Sigmoid colon (tissue), 4 donors: ENCODE measurements around the gene ZNF205.

ENCODE experiments used
- EP300 ChIP-seq, 4 donors: sonication (generic); formaldehyde crosslinking; IDR thresholded peaks; one replicate each; pipeline ENCODE4 v1.6.1; 2017; ENCODE audit warnings: antibody characterized with exemption in 4 of 4
- POLR2A ChIP-seq, 2 donors: fragments of 450-650 bp; IDR thresholded peaks; one replicate each; pipeline ENCODE4 v1.6.1; 2016; ENCODE audit warnings: antibody characterized with exemption in 2 of 2, mild to moderate bottlenecking in 2 of 2, moderate library complexity in 2 of 2
- POLR2AphosphoS5 ChIP-seq, 4 donors: sonication (generic); formaldehyde crosslinking; IDR thresholded peaks; one replicate each; pipeline ENCODE4 v1.6.1; 2017; ENCODE audit warnings: antibody characterized with exemption in 4 of 4
- TF ChIP-seq, protein P1 (sequence below), 4 experiments: fragments of 450-650 bp in 3 of 4; fragments of 200-600 bp in 1 of 4; IDR thresholded peaks; one replicate each; pipeline ENCODE4 v1.5.1; 2016 to 2019; ENCODE audit warnings: antibody characterized with exemption in 4 of 4, mild to moderate bottlenecking in 3 of 4, moderate library complexity in 2 of 4

DNA sequence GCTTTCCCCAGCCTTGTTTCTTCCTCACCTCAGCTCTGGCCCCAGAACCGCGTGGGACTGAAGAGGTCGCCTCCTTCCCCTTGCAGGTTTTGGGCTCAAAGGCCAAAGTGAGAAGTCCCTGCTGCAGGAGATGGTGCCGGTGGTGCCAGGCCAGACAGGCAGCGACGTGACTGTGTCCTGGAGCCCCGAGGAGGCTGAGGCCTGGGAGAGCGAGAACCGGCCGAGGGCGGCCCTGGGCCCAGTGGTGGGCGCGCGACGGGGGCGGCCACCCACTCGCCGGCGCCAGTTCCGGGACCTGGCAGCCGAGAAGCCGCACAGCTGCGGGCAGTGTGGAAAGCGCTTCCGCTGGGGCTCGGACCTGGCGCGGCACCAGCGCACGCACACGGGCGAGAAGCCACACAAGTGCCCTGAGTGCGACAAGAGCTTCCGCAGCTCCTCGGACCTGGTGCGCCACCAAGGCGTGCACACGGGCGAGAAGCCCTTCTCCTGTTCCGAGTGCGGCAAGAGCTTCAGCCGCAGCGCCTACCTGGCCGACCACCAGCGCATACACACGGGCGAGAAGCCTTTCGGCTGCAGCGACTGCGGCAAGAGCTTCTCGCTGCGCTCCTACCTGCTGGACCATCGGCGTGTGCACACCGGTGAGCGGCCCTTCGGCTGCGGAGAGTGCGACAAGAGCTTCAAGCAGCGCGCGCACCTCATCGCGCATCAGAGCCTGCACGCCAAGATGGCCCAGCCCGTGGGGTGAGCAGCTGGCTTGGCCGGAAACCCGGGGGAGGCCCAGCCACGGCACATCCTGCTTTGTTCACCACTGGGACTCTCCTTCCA lies 28.4 kb downstream of the ZNF205 start:
- TF ChIP-seq POLR2A (IDR thresholded peaks at IDR 0.05): no peak
- TF ChIP-seq, protein P1, sequence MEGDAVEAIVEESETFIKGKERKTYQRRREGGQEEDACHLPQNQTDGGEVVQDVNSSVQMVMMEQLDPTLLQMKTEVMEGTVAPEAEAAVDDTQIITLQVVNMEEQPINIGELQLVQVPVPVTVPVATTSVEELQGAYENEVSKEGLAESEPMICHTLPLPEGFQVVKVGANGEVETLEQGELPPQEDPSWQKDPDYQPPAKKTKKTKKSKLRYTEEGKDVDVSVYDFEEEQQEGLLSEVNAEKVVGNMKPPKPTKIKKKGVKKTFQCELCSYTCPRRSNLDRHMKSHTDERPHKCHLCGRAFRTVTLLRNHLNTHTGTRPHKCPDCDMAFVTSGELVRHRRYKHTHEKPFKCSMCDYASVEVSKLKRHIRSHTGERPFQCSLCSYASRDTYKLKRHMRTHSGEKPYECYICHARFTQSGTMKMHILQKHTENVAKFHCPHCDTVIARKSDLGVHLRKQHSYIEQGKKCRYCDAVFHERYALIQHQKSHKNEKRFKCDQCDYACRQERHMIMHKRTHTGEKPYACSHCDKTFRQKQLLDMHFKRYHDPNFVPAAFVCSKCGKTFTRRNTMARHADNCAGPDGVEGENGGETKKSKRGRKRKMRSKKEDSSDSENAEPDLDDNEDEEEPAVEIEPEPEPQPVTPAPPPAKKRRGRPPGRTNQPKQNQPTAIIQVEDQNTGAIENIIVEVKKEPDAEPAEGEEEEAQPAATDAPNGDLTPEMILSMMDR (IDR thresholded peaks at IDR 0.05): no peak
- no peak for TF ChIP-seq EP300 (IDR thresholded peaks at IDR 0.05)
- TF ChIP-seq POLR2AphosphoS5 (IDR thresholded peaks at IDR 0.05): no peak
